Neural cell (in vitro differentiated cells): ENCODE results near the gene SART3. TPM values are rescaled to one million over a fixed set of nuclear protein-coding genes. Genes with fewer than 3 reads are reported as not detected.

Experiments used
- H2AFZ ChIP-seq: fragments of 200-600, 300-800 bp; sonication (generic), shearing (Covaris generic); 2 replicates; pipeline ENCODE4 v1.6.0; 2014; ENCODE audit warnings: low read depth, mild to moderate bottlenecking, antibody characterized with exemption, low read length, moderate library complexity
- H3F3A ChIP-seq: fragments of 200-600 bp; shearing (Covaris generic); 2 replicates; pipeline ENCODE4 v1.6.1; 2016; ENCODE audit warnings: mild to moderate bottlenecking, moderate library complexity, mixed read lengths, antibody characterized with exemption, low read length; ENCODE audit not compliant: insufficient read depth, poor library complexity, severe bottlenecking
- H3K27ac ChIP-seq: fragments of 200-600, 300-800 bp; sonication (generic), shearing (Covaris generic); 2 replicates; pipeline ENCODE4 v1.5.1; 2014; ENCODE audit warnings: mild to moderate bottlenecking, low read length, moderate library complexity
- H3K27me3 ChIP-seq: fragments of 300-800, 200-600 bp; sonication (generic), shearing (Covaris generic); 2 replicates; pipeline ENCODE4 v1.6.0; 2014; ENCODE audit warnings: mild to moderate bottlenecking, low read depth, low read length, moderate library complexity; ENCODE audit not compliant: insufficient read depth
- H3K36me3 ChIP-seq: fragments of 300-800, 200-600 bp; sonication (generic), shearing (Covaris generic); 2 replicates; pipeline ENCODE4 v1.5.1; 2014; ENCODE audit warnings: mild to moderate bottlenecking, antibody characterized with exemption, low read length, moderate library complexity; ENCODE audit not compliant: insufficient read depth
- H3K4me2 ChIP-seq: fragments of 300-800, 200-600 bp; sonication (generic), shearing (Covaris generic); 2 replicates; pipeline ENCODE4 v1.6.0; 2014; ENCODE audit warnings: mild to moderate bottlenecking, low read length
- H3K4me3 ChIP-seq: fragments of 300-800, 200-600 bp; sonication (generic), shearing (Covaris generic); 2 replicates; pipeline ENCODE4 v1.5.1; 2014; ENCODE audit warnings: mild to moderate bottlenecking, low read length, moderate library complexity
- H3K79me2 ChIP-seq: fragments of 200-600 bp; shearing (Covaris generic); replicated peaks from 2 replicates; pipeline ENCODE4 v1.6.0; 2014; ENCODE audit warnings: mild to moderate bottlenecking, low read length, moderate library complexity; ENCODE audit not compliant: insufficient read depth
- H3K9ac ChIP-seq: fragments of 300-800, 200-600 bp; sonication (generic), shearing (Covaris generic); 2 replicates; pipeline ENCODE4 v1.6.1; 2016; ENCODE audit warnings: mild to moderate bottlenecking, low read length, mixed read lengths
- H3K9me2 ChIP-seq: fragments of 200-600 bp; shearing (Covaris generic); 2 replicates; pipeline ENCODE4 v1.6.1; 2016; ENCODE audit warnings: mild to moderate bottlenecking, low read length, mixed read lengths; ENCODE audit not compliant: insufficient read depth
- H3K9me3 ChIP-seq: fragments of 200-600, 300-800 bp; sonication (generic), shearing (Covaris generic); 2 replicates; pipeline ENCODE4 v1.6.1; 2016; ENCODE audit warnings: mild to moderate bottlenecking, mixed run types, low read length, moderate library complexity, mixed read lengths
- H4K20me1 ChIP-seq: fragments of 200-600 bp; shearing (Covaris generic); 2 replicates; pipeline ENCODE4 v1.6.1; 2016; ENCODE audit warnings: mild to moderate bottlenecking, mixed run types; ENCODE audit not compliant: insufficient read depth
- EP300 ChIP-seq: fragments of 450-650 bp; conservative IDR thresholded peaks from 2 replicates; pipeline ENCODE4 v1.6.1; 2014; ENCODE audit warnings: antibody characterized with exemption, mild to moderate bottlenecking, moderate library complexity; ENCODE audit not compliant: poor library complexity, severe bottlenecking
- EZH2 ChIP-seq: fragments of 200-600, 300-800 bp; shearing (Covaris generic), sonication (generic); IDR thresholded peaks from 2 replicates; pipeline ENCODE4 v1.6.1; 2014; ENCODE audit warnings: antibody characterized with exemption, low read length, borderline replicate concordance, mild to moderate bottlenecking; ENCODE audit not compliant: insufficient read depth, poor library complexity, severe bottlenecking
- MXI1 ChIP-seq: fragments of 450-650 bp; conservative IDR thresholded peaks from 2 replicates; pipeline ENCODE4 v1.6.1; 2014; ENCODE audit warnings: antibody characterized with exemption, mild to moderate bottlenecking; ENCODE audit not compliant: poor library complexity, severe bottlenecking
- POLR2AphosphoS5 ChIP-seq: IDR thresholded peaks from 2 replicates; pipeline ENCODE4 v1.6.1; 2012
- RAD21 ChIP-seq: fragments of 450-650 bp; conservative IDR thresholded peaks from 2 replicates; pipeline ENCODE4 v1.6.1; 2014; ENCODE audit warnings: antibody characterized with exemption, mild to moderate bottlenecking, moderate library complexity
- REST ChIP-seq: IDR thresholded peaks from 2 replicates; pipeline ENCODE4 v1.6.1; 2012; ENCODE audit warnings: borderline replicate concordance
- SMC3 ChIP-seq: fragments of 450-650 bp; conservative IDR thresholded peaks from 2 replicates; pipeline ENCODE4 v1.6.1; 2014; ENCODE audit warnings: antibody characterized with exemption, mild to moderate bottlenecking, moderate library complexity; ENCODE audit not compliant: poor library complexity
- TAF1 ChIP-seq: IDR thresholded peaks from 2 replicates; pipeline ENCODE4 v1.6.1; 2012; ENCODE audit warnings: low read depth
- polyA plus RNA-seq: library from polyadenylated mRNA; depleted of rRNA; stranded (reverse); fragments of >200 nt; gene quantifications from 2 replicates; pipeline ENCODE4 v1.2.3, GENCODE V29; 2014
- TF ChIP-seq, protein P1 (sequence below): fragments of 450-650 bp; IDR thresholded peaks from 2 replicates; pipeline ENCODE4 v1.5.1; 2014; ENCODE audit warnings: antibody characterized with exemption, mild to moderate bottlenecking, moderate library complexity; ENCODE audit not compliant: poor library complexity, severe bottlenecking

The SART3 gene
- polyA plus RNA-seq, 1 donor from 2014 or later: 71.0 TPM

GRCh38 chr12:108604208-108604941 is 43.4 kb upstream of the SART3 start:
- H3K27me3 ChIP-seq: no peaks in the 10 kb centered on the region
- H3K4me2 ChIP-seq: no peak overlapping the region
- H3K9me2 ChIP-seq: no peaks in the 10 kb centered on the region
- H3K9me3 ChIP-seq: no peaks in the 10 kb centered on the region
- no peaks in the 10 kb centered on the region for H3K36me3 ChIP-seq
- no peak overlapping the region for H3K9ac ChIP-seq
- H3F3A ChIP-seq: no peaks in the 10 kb centered on the region
- TF ChIP-seq SMC3: no peak
- no peak for TF ChIP-seq EP300
- no peak for TF ChIP-seq EZH2
- TF ChIP-seq, protein P1, sequence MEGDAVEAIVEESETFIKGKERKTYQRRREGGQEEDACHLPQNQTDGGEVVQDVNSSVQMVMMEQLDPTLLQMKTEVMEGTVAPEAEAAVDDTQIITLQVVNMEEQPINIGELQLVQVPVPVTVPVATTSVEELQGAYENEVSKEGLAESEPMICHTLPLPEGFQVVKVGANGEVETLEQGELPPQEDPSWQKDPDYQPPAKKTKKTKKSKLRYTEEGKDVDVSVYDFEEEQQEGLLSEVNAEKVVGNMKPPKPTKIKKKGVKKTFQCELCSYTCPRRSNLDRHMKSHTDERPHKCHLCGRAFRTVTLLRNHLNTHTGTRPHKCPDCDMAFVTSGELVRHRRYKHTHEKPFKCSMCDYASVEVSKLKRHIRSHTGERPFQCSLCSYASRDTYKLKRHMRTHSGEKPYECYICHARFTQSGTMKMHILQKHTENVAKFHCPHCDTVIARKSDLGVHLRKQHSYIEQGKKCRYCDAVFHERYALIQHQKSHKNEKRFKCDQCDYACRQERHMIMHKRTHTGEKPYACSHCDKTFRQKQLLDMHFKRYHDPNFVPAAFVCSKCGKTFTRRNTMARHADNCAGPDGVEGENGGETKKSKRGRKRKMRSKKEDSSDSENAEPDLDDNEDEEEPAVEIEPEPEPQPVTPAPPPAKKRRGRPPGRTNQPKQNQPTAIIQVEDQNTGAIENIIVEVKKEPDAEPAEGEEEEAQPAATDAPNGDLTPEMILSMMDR: no peak
- TF ChIP-seq TAF1: no peak
- no peak for TF ChIP-seq MXI1
- no peak for TF ChIP-seq POLR2AphosphoS5
- no peak overlapping the region for H3K27ac ChIP-seq
- no peak overlapping the region for H3K4me3 ChIP-seq
- no peaks in the 10 kb centered on the region for H3K79me2 ChIP-seq
- H4K20me1 ChIP-seq: no peaks in the 10 kb centered on the region
- H2AFZ ChIP-seq: no peak overlapping the region

GRCh38 chr12:108603743-108604142 is 42.8 kb upstream of the SART3 start:
- no peak for TF ChIP-seq EP300
- TF ChIP-seq MXI1: no peak
- TF ChIP-seq EZH2: no peak
- no peak for TF ChIP-seq POLR2AphosphoS5
- no peak for TF ChIP-seq REST
- no peak for TF ChIP-seq SMC3
- TF ChIP-seq, protein P1: no peak
- TF ChIP-seq RAD21: no peak
- no peak for TF ChIP-seq TAF1
- no peaks in the 10 kb centered on the region for H3K27me3 ChIP-seq

More at GRCh38 chr12:108603743-108604142, 42.8 kb upstream of the SART3 start:
- Histone ChIP-seq H2AFZ (no peak overlapping the region), H3F3A (no peaks in the 10 kb centered on the region), H3K79me2 (no peaks in the 10 kb centered on the region), H3K9me3 (no peaks in the 10 kb centered on the region), H3K36me3 (no peaks in the 10 kb centered on the region), H3K4me3 (no peak overlapping the region), H3K9me2 (no peaks in the 10 kb centered on the region), H3K27ac (no peak overlapping the region), H4K20me1 (no peaks in the 10 kb centered on the region), H3K9ac (no peak overlapping the region), H3K4me2 (no peak overlapping the region)
